ENCODE results near the gene AGER. TPM values are rescaled to one million over a fixed set of nuclear protein-coding genes. Genes with fewer than 3 reads are reported as not detected.

Gene AGER
- total and polyA plus RNA-seq, 9 of the 15 experiments (the other 6 are each of a cell fraction or from before 2014, with no cell fraction given), result 1.2 to 11.5 (median 4.1) TPM

GRCh38 chr6:32177183-32177787 is 6.8 kb downstream of the AGER start (continued):
- TF ChIP-seq ATF6 (CRISPR knock-in tag; IDR thresholded peaks at IDR 0.05) (peak; percentile 87; the same call in 1 of the 2 replicates), UBTF (IDR thresholded peaks at IDR 0.05; ENCODE audit: borderline replicate concordance in 1 of 2, low read depth in 2 of 2, low read length in 2 of 2) (0 out of 4 replicates have a peak, but pooled peaks of 1 of the 2 experiments have one; percentile 13), MECOM (CRISPR knock-in tag; IDR thresholded peaks at IDR 0.05) (no peak), HNRNPL (IDR thresholded peaks at IDR 0.05; ENCODE audit: low read depth, low read length) (no peak), ZNF217 (CRISPR knock-in tag; IDR thresholded peaks at IDR 0.05) (no peak), NBN (IDR thresholded peaks at IDR 0.05; ENCODE audit: low read depth) (0 out of 2 replicates have a peak, but pooled peaks have one; percentile 14), CREB3L1 (IDR thresholded peaks at IDR 0.05; ENCODE audit: borderline replicate concordance, low read depth) (0 out of 2 replicates have a peak, but pooled peaks have one; percentile 9), ETV6 (IDR thresholded peaks at IDR 0.05; ENCODE audit: borderline replicate concordance in 1 of 2, low read depth in 2 of 2, low read length in 1 of 2) (no peak), ETV6 (CRISPR knock-in tag; IDR thresholded peaks at IDR 0.05; ENCODE audit: borderline replicate concordance) (no peak), NFIC (IDR thresholded peaks at IDR 0.05) (no peak), PREB (CRISPR knock-in tag; IDR thresholded peaks at IDR 0.05) (no peak), ZNF75A (CRISPR knock-in tag; IDR thresholded peaks at IDR 0.05) (0 out of 2 replicates have a peak, but pooled peaks have one; percentile 67), MCM7 (IDR thresholded peaks at IDR 0.05) (no peak), SRSF9 (IDR thresholded peaks at IDR 0.05; ENCODE audit: borderline replicate concordance, low read depth, low read length) (no peak), CEBPZ (IDR thresholded peaks at IDR 0.05; ENCODE audit: borderline replicate concordance, low read depth, low read length) (no peak), CBX8 (IDR thresholded peaks at IDR 0.05; ENCODE audit: borderline replicate concordance, extremely low read depth, low read depth, low read length, poor library complexity, severe bottlenecking) (no peak)
